Heart left ventricle (tissue), 16 donors: ENCODE results near the gene SCRT2. TPM values are rescaled to one million over a fixed set of nuclear protein-coding genes. Genes with fewer than 3 reads are reported as not detected.

ENCODE experiments used
- ATAC-seq, 4 donors: fragments of 200-7000 bp; cut with Tn5 transposase; one replicate each; pipeline ENCODE4 v1.9.1; 2020 to 2022; ENCODE audit warnings: moderate library complexity in 4 of 4, mild to moderate bottlenecking in 3 of 4, moderate number of reproducible peaks in 1 of 4
- DNase-seq, 5 donors: peaks; one replicate each; pipeline ENCODE4 v3.0.0-alpha.2; 2020
- H3K27ac ChIP-seq, 12 donors: fragments of 200-600 bp; sonication (generic) in 4 of 12; one replicate each; pipeline versions ENCODE4 v1.5.0 to v1.8.0; 2016 to 2022; ENCODE audit warnings: mild to moderate bottlenecking in 2 of 12
- H3K27me3 ChIP-seq, 9 donors: fragments of 200-600 bp; sonication (generic) in 2 of 9; one replicate each; pipeline versions ENCODE4 v1.5.1 to v1.8.0; 2016 to 2022; ENCODE audit warnings: mild to moderate bottlenecking in 3 of 9
- H3K36me3 ChIP-seq, 9 donors: fragments of 200-600 bp; sonication (generic) in 2 of 9; one replicate each; pipeline versions ENCODE4 v1.5.0 to v1.8.0; 2018 to 2022; ENCODE audit warnings: mild to moderate bottlenecking in 2 of 9
- H3K4me1 ChIP-seq, 12 donors: fragments of 200-600 bp; sonication (generic) in 4 of 12; one replicate each; pipeline versions ENCODE4 v1.5.0 to v1.8.0; 2016 to 2022; ENCODE audit warnings: mild to moderate bottlenecking in 3 of 12
- H3K4me3 ChIP-seq, 12 donors: fragments of 200-600 bp; sonication (generic) in 4 of 12; one replicate each; pipeline versions ENCODE4 v1.5.0 to v1.8.0; 2017 to 2022; ENCODE audit warnings: mild to moderate bottlenecking in 9 of 12, moderate library complexity in 4 of 12
- H3K9me3 ChIP-seq, 12 donors: fragments of 200-600 bp; sonication (generic) in 4 of 12; one replicate each; pipeline versions ENCODE4 v1.5.0 to v1.8.0; 2016 to 2022; ENCODE audit warnings: mild to moderate bottlenecking in 1 of 12
- POLR2A ChIP-seq, 2 donors: fragments of 450-650 bp; IDR thresholded peaks; one replicate each; pipeline ENCODE4 v1.6.1; 2017; ENCODE audit warnings: antibody characterized with exemption in 2 of 2, mild to moderate bottlenecking in 2 of 2, moderate library complexity in 2 of 2
- WGBS, 4 donors: extraction: QIAGEN DNeasy Blood & Tissue Kit in 2 of 4; methylation state at CpG; one replicate each; pipeline versions ENCODE4 v1.1.5 to v1.1.7; 2013 to 2018; 5-methylcytosine and 5-hydroxymethylcytosine counted together
- intact Hi-C, 10 donors: fragments of 100-400 bp; cut with DNase I; formaldehyde crosslinking; loops; one replicate each; pipeline versions ENCODE4 v1.11.1 to v1.14.2; 2022
- polyA plus RNA-seq, 2 donors: library from polyadenylated mRNA; stranded (reverse); fragments of 200-250 nt; gene quantifications; one replicate each; pipeline ENCODE4 v1.2.3, GENCODE V29; 2013
- total RNA-seq, 9 donors: library from RNA; depleted of rRNA in 2 of 9; stranded (reverse); fragments of >200 nt in 2 of 9; fragmentation: NEBNext Ultra II Directional in 3 of 9; extraction: Animal tissue kit (Norgen Biotek cat#: 25700) in 3 of 9; gene quantifications; one replicate each; pipeline versions ENCODE4 v1.1.0 to v1.2.4, GENCODE V29; 2016 to 2023
- TF ChIP-seq, protein P1 (sequence below), 12 donors: fragments of 200-600 bp; sonication (generic) in 4 of 12; IDR thresholded peaks; one replicate each; pipeline versions ENCODE4 v1.5.0 to v1.8.0; 2018 to 2022; ENCODE audit warnings: antibody characterized with exemption in 12 of 12, mild to moderate bottlenecking in 5 of 12
- donor health status: ischemic (EF 13 %, LVEDD 7.1; RV severe dilation, severe dysfunction).
- donor health status: healthy with polysubstance abuse.
- donor health status: DM: no; HTN: yes; CAD: no.
- donor health status: DM: no; HTN: no; CAD: no.
- donor health status: ischemic (EF 25% LVEDD 6.9; RV normal size, moderate dysfunction).
- donor health status: ischemic (EF 25% LVEDD 5.7; RV mildly dilated, moderate dysfunction).
- donor health status: healthy.
- donor health status: DM: yes; HTN: yes; CAD: no.
- donor health status: ischemic (EF 35%, LVEDD 5.7; RV mildly dilated, moderate dysfunction).
- donor health status: nonischemic (EF 11% LVEDD 7.7; RV severe dilation, severe dysfunction).
- donor health status: DM: yes; HTN: yes; CAD: no.
- donor health status: PGD.
- donor health status: ischemic (EF 29% LVEDD 5.4; RV normal size, mild dysfunction).
- donor health status: nonischemic (EF 23%, LVEDD 6.1; RV moderate dilation, normal function).

SCRT2 gene
- total and polyA plus RNA-seq, 11 donors: not detected

DNA sequence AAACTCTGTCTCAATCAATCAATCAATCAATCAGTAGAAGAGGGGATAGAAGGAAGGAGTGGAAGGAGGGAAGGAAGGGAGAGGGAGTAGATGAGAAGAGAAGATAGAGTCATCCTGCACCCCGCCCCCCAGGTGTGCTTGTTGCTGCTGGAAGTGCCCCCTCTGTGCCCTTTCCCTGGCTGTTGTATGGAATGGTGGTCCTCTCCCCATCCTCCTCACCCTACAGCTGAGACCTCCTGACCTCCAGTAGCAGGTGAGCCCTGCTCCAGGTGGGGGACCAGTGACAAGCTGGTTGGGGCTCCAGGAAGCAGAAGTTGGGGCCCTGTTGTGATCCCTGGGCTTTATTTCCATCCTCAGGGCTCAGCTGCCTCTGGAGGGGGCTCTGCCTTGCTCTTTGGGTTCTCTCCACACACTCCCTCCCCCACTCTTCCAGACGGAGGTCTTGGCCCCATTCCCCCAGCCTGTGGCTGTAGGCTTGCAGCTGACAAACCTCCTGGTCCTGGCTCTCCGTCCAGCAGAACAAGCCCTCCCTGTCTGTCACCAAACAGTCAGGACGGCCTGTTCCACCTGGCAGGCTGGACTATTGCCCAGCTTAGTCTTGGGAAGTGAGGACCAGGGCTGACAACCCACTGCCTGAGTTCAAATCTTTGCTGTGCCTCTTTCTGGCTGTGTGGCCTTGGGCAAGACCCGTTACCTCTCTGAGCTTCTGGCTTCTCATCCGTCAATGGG, 26.0 kb upstream of the SCRT2 start:
- 54 to 60% (median 56%) methylated on average over 5 to 6 of the region's 6 CpGs for WGBS, 4 donors
- Histone ChIP-seq H3K27me3 (no peaks in the 10 kb centered on the region), H3K36me3 (no peaks in the 10 kb centered on the region), H3K9me3 (no peaks in the 10 kb centered on the region), H3K4me3 (no peak overlapping the region), H3K27ac (peak overlapping the region in 2 of 12 donors; percentile 16 to 82), H3K4me1 (peaks cover 0 to 25% (median 3%) of the 10 kb centered on the region in 12 donors)
- TF ChIP-seq POLR2A (IDR thresholded peaks at IDR 0.05): no peak
- TF ChIP-seq, protein P1, sequence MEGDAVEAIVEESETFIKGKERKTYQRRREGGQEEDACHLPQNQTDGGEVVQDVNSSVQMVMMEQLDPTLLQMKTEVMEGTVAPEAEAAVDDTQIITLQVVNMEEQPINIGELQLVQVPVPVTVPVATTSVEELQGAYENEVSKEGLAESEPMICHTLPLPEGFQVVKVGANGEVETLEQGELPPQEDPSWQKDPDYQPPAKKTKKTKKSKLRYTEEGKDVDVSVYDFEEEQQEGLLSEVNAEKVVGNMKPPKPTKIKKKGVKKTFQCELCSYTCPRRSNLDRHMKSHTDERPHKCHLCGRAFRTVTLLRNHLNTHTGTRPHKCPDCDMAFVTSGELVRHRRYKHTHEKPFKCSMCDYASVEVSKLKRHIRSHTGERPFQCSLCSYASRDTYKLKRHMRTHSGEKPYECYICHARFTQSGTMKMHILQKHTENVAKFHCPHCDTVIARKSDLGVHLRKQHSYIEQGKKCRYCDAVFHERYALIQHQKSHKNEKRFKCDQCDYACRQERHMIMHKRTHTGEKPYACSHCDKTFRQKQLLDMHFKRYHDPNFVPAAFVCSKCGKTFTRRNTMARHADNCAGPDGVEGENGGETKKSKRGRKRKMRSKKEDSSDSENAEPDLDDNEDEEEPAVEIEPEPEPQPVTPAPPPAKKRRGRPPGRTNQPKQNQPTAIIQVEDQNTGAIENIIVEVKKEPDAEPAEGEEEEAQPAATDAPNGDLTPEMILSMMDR (IDR thresholded peaks at IDR 0.05): no peak
- intact Hi-C loops: no loop called here
- DNase-seq: peak in 1 of 5 donors; percentile 59
- ATAC-seq: peak in 1 of 4 donors; percentile 19

DNA sequence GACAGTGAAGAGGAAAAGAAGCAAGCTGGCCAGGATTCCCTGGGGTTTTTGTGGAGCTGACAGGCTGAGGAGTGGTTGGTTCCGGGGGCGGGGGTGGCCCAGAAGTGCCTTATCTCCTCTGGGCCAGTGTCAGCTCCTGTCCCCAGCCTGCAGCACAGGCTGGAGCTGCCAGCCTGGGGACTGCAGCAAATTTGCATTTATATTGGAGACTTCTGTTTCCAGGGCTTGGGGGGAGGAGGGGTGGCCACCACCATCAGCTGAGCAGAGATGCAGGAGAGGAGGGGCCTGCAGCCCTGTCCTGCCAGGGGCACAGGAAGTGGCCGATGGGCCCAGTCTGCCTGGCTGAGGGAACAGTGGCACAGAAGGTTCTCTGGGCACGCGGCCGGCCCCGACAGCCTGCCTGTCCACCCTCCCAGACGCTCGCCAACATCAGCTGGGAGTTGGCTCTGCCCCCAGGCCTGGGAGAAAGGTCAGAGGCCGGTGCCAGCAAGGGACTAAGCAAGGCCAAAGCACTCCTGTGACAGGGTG, 24.3 kb upstream of the SCRT2 start:
- peaks cover 0 to 25% (median 3%) of the 10 kb centered on the region in 12 donors for H3K4me1 ChIP-seq
- peak; percentile 95 to 97 (median 96) for ATAC-seq
- no peak for TF ChIP-seq POLR2A (IDR thresholded peaks at IDR 0.05)
- TF ChIP-seq, protein P1 (IDR thresholded peaks at IDR 0.05): no peak
- DNase-seq: peak; percentile 68 to 92 (median 83)
- intact Hi-C loops: no loop called here
- no peaks in the 10 kb centered on the region for H3K36me3 ChIP-seq
- H3K27ac ChIP-seq: peak overlapping the region; percentile 17 to 87 (median 72)
- H3K4me3 ChIP-seq: no peak overlapping the region
- no peaks in the 10 kb centered on the region for H3K9me3 ChIP-seq
- WGBS, 4 donors: 22 to 53% (median 29%) methylated on average over 3 to 10 of the region's 10 CpGs
- H3K27me3 ChIP-seq: no peaks in the 10 kb centered on the region

DNA sequence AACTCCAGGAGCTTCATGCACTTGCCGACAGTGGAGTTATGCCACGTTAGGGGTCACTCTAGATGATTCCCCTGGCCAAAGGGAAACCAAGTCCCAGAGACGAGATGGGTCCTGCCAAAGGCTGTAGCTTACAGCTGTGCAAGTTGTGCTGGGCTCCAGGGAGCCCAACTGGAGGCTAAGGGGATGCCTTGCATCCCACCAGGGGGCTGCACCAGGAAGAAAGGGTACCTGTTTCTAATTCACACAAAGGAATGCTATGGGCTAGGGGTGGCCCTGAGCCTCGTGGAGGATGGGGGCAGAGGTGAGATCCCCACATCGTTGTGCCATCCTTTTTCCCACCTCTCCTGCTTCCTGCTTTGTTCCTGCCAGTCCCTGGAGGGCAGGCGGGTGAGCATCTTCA, 23.7 kb upstream of the SCRT2 start:
- WGBS, 4 donors: 38 to 53% (median 42%) methylated on average over 6 of the region's 6 CpGs
- Histone ChIP-seq H3K27me3 (no peaks in the 10 kb centered on the region), H3K9me3 (no peaks in the 10 kb centered on the region), H3K4me1 (peaks cover 0 to 25% (median 3%) of the 10 kb centered on the region in 12 donors), H3K4me3 (no peak overlapping the region), H3K27ac (peak overlapping the region in 9 of 12 donors; percentile 30 to 87 (median 79)), H3K36me3 (no peaks in the 10 kb centered on the region)
- TF ChIP-seq, protein P1 (IDR thresholded peaks at IDR 0.05): no peak
- no peak for TF ChIP-seq POLR2A (IDR thresholded peaks at IDR 0.05)
- no peak for DNase-seq
- ATAC-seq: no peak
- intact Hi-C loops: no loop called here

DNA sequence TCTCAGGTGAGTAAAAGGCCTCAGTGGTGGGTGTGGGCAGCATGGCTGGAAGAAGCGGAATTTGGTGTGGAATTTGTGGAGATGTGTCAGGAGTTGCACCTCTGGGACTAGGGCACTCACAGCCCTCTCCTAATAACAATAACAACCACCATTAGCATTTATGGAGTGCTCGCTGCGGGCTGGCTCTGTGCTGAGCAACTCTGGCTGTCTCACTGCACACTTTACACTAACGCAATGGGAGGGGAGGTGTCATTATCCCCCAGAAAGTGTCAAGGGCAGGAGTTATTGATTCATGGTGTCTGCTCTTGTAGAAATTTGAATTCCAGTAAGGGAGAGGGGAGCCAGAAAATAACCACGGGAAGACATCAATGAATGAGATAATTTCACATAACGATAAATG, 22.7 kb upstream of the SCRT2 start:
- Histone ChIP-seq H3K4me1 (peaks cover 0 to 25% (median 3%) of the 10 kb centered on the region in 12 donors), H3K36me3 (no peaks in the 10 kb centered on the region), H3K4me3 (no peak overlapping the region), H3K9me3 (no peaks in the 10 kb centered on the region), H3K27ac (no peak overlapping the region), H3K27me3 (no peaks in the 10 kb centered on the region)
- ATAC-seq (no peak), DNase-seq (no peak)
- TF ChIP-seq, protein P1 (IDR thresholded peaks at IDR 0.05): no peak
- no peak for TF ChIP-seq POLR2A (IDR thresholded peaks at IDR 0.05)
- intact Hi-C loops: no loop called here
- WGBS, 4 donors: 78 to 85% (median 82%) methylated on average over 6 of the region's 6 CpGs
